OCI-LY1 (cell line): Measurements from ENCODE around the gene PHC3.

Experiments used
- H2AFZ ChIP-seq: fragments of 200-600 bp; sonication (generic), shearing (Covaris generic); 2 replicates; pipeline ENCODE4 v1.6.0; 2014; ENCODE audit warnings: antibody characterized with exemption, mild to moderate bottlenecking, low read length
- H3F3A ChIP-seq: fragments of 200-600 bp; sonication (generic), shearing (Covaris generic); 2 replicates; pipeline ENCODE4 v1.6.0; 2014; ENCODE audit warnings: mild to moderate bottlenecking, antibody characterized with exemption, low read length, moderate library complexity; ENCODE audit not compliant: insufficient read depth
- H3K27ac ChIP-seq: fragments of 200-600 bp; sonication (generic); 2 replicates; pipeline ENCODE4 v1.5.1; 2014; ENCODE audit warnings: low read length, mixed run types, mild to moderate bottlenecking, low read depth; ENCODE audit not compliant: poor library complexity, severe bottlenecking
- H3K27me3 ChIP-seq: fragments of 200-600 bp; sonication (generic); 2 replicates; pipeline ENCODE4 v1.6.0; 2014; ENCODE audit warnings: antibody characterized with exemption, mild to moderate bottlenecking, low read length, moderate library complexity; ENCODE audit not compliant: insufficient read depth
- H3K36me3 ChIP-seq: fragments of 200-600 bp; sonication (generic); 2 replicates; pipeline ENCODE4 v1.6.1; 2014; ENCODE audit warnings: mild to moderate bottlenecking, antibody characterized with exemption, low read length, moderate library complexity, mixed read lengths; ENCODE audit not compliant: insufficient read depth
- H3K4me1 ChIP-seq: fragments of 200-600 bp; sonication (generic); 2 replicates; pipeline ENCODE4 v1.5.1; 2014; ENCODE audit warnings: mild to moderate bottlenecking, low read length, moderate library complexity; ENCODE audit not compliant: insufficient read depth, severe bottlenecking
- H3K4me2 ChIP-seq: fragments of 200-600 bp; sonication (generic), shearing (Covaris generic); 2 replicates; pipeline ENCODE4 v1.6.1; 2014; ENCODE audit warnings: low read length
- H3K4me3 ChIP-seq: fragments of 200-600 bp; sonication (generic); 2 replicates; pipeline ENCODE4 v1.5.1; 2014; ENCODE audit warnings: low read length, low read depth, mild to moderate bottlenecking, mixed read lengths; ENCODE audit not compliant: poor library complexity, severe bottlenecking
- H3K79me2 ChIP-seq: fragments of 200-600 bp; shearing (Covaris generic); 2 replicates; pipeline ENCODE4 v1.6.1; 2016; ENCODE audit warnings: mixed run types, low read length, mixed read lengths; ENCODE audit not compliant: insufficient read depth
- H3K9ac ChIP-seq: fragments of 200-600 bp; sonication (generic), shearing (Covaris generic); 2 replicates; pipeline ENCODE4 v1.6.1; 2014; ENCODE audit warnings: mild to moderate bottlenecking, low read length, mixed read lengths
- H3K9me2 ChIP-seq: fragments of 200-600 bp; sonication (generic), shearing (Covaris generic); 2 replicates; pipeline ENCODE4 v1.6.1; 2014; ENCODE audit warnings: low read depth, mild to moderate bottlenecking, low read length, mixed read lengths
- H3K9me3 ChIP-seq: fragments of 200-600 bp; shearing (Covaris generic); 2 replicates; pipeline ENCODE4 v1.6.1; 2014; ENCODE audit warnings: low read length, mixed read lengths
- H4K20me1 ChIP-seq: fragments of 200-600 bp; sonication (generic), shearing (Covaris generic); 2 replicates; pipeline ENCODE4 v1.6.0; 2016; ENCODE audit warnings: mild to moderate bottlenecking, low read length; ENCODE audit not compliant: insufficient read depth
- EZH2 ChIP-seq: fragments of 200-600 bp; sonication (generic), shearing (Covaris generic); IDR thresholded peaks from 2 replicates; pipeline ENCODE4 v1.8.0; 2017; ENCODE audit warnings: borderline replicate concordance, mixed run types, mild to moderate bottlenecking, antibody characterized with exemption, low read length, moderate library complexity, mixed read lengths
- TF ChIP-seq, protein P1 (sequence below): fragments of 200-600 bp; sonication (generic), shearing (Covaris generic); IDR thresholded peaks from 2 replicates; pipeline ENCODE4 v1.5.1; 2017; ENCODE audit warnings: mild to moderate bottlenecking, antibody characterized with exemption, low read length, moderate library complexity, mixed read lengths

The PHC3 gene

DNA sequence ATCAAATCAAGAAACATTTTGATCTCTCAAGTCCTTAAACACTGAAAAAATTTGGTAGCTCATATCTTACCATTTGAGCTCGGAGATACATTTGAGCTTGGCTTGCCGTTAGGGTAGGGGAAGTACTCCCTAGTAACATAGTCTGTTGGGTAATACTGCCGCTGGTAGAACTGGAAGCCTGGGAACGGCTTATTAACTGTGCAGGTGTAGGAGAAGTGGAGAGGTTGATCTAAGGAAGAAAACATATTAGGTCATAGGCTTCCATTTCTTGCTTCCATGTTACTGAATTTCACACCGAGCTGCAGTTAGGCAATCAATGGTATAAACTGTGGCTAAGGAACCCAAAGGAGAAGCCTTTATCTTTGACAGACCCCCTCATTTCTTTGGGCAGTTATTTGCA lies 32.5 kb downstream of the PHC3 start:
- Histone ChIP-seq H3K9ac (no peak overlapping the region), H3F3A (0 out of 2 replicates have a peak, but pooled peaks cover 2% of the 10 kb centered on the region), H3K4me3 (no peak overlapping the region), H3K9me2 (no peaks in the 10 kb centered on the region), H3K9me3 (no peaks in the 10 kb centered on the region), H3K36me3 (peaks cover 60% of the 10 kb centered on the region), H2AFZ (no peak overlapping the region), H3K27ac (no peak overlapping the region), H3K27me3 (no peaks in the 10 kb centered on the region), H3K4me2 (no peak overlapping the region), H3K4me1 (peaks cover 42% of the 10 kb centered on the region), H3K79me2 (peaks cover 67% of the 10 kb centered on the region), H4K20me1 (no peaks in the 10 kb centered on the region)
- TF ChIP-seq, protein P1, sequence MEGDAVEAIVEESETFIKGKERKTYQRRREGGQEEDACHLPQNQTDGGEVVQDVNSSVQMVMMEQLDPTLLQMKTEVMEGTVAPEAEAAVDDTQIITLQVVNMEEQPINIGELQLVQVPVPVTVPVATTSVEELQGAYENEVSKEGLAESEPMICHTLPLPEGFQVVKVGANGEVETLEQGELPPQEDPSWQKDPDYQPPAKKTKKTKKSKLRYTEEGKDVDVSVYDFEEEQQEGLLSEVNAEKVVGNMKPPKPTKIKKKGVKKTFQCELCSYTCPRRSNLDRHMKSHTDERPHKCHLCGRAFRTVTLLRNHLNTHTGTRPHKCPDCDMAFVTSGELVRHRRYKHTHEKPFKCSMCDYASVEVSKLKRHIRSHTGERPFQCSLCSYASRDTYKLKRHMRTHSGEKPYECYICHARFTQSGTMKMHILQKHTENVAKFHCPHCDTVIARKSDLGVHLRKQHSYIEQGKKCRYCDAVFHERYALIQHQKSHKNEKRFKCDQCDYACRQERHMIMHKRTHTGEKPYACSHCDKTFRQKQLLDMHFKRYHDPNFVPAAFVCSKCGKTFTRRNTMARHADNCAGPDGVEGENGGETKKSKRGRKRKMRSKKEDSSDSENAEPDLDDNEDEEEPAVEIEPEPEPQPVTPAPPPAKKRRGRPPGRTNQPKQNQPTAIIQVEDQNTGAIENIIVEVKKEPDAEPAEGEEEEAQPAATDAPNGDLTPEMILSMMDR, result no peak
- no peak for TF ChIP-seq EZH2

DNA sequence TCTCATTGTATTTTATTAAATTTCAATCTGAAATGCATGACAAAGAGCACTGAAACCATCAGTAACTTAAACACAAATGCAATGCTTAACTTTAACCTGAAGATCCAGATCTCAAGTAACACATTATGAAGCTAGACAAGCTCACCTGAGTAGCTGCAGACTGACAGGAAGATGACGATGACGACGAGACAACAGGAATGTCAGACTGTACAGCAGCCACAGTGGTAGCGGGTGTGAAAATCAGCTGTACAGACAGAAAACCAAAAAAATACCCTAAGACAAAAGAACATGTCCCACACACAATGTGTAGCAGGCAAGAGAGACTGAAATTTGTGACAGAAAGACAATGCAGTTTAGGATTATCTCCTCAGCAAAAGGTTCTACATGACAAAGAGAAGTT lies 36.3 kb downstream of the PHC3 start:
- Histone ChIP-seq H3K27me3 (no peaks in the 10 kb centered on the region), H3F3A (no peaks in the 10 kb centered on the region), H3K79me2 (peaks cover 39% of the 10 kb centered on the region), H3K9me2 (no peaks in the 10 kb centered on the region), H3K4me2 (peak overlapping the region; percentile 26), H3K36me3 (peaks cover 71% of the 10 kb centered on the region), H3K9ac (peak overlapping the region; percentile 13; the same call in 1 of the 2 replicates), H4K20me1 (no peaks in the 10 kb centered on the region), H3K27ac (peak overlapping the region; percentile 60), H3K9me3 (no peaks in the 10 kb centered on the region), H3K4me1 (peaks cover 22% of the 10 kb centered on the region), H3K4me3 (no peak overlapping the region), H2AFZ (no peak overlapping the region)
- TF ChIP-seq, protein P1, result no peak
- TF ChIP-seq EZH2, result no peak

DNA sequence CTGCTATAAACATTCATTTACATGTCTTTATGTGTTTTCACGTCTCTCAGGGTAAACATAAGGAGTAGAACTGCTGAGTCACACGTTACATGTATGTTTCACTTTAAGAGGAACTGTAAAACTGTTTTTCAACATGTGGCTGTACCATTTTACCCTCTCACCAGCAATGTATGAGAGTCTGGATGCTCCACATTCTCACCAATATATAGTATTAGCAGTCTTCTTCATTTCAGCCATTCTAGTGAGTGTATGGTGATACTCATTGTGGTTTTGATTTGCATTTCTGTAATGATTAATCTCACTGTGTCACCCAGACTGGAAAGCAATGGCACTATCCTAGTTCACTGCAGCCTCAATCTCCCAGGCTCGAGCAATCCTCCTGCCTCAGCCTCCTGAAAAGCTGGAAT lies 37.1 kb downstream of the PHC3 start:
- H3K79me2 ChIP-seq, result peaks cover 32% of the 10 kb centered on the region
- H2AFZ ChIP-seq, result no peak overlapping the region
- no peak overlapping the region for H3K4me3 ChIP-seq
- no peaks in the 10 kb centered on the region for H4K20me1 ChIP-seq
- H3K36me3 ChIP-seq, result peaks cover 68% of the 10 kb centered on the region
- H3F3A ChIP-seq, result no peaks in the 10 kb centered on the region
- H3K27me3 ChIP-seq, result no peaks in the 10 kb centered on the region
- H3K4me2 ChIP-seq, result no peak overlapping the region
- H3K9me2 ChIP-seq, result no peaks in the 10 kb centered on the region
- H3K9ac ChIP-seq, result no peak overlapping the region
- H3K4me1 ChIP-seq, result peaks cover 22% of the 10 kb centered on the region
- TF ChIP-seq, protein P1, result no peak
- TF ChIP-seq EZH2, result no peak
- peak overlapping the region; percentile 60 for H3K27ac ChIP-seq
- no peaks in the 10 kb centered on the region for H3K9me3 ChIP-seq
